Effector memory CD8-positive, alpha-beta T cell (primary cell): ENCODE measurements around the gene GNAI1.

Experiments used
- ATAC-seq: fragments of 150-1000 bp; cut with Tn5 transposase; replicated peaks from 2 replicates; pipeline ENCODE4 v1.10.0; 2021; ENCODE audit warnings: mild to moderate bottlenecking, moderate library complexity
- DNase-seq, 3 experiments: peaks; one replicate each; pipeline ENCODE4 v3.0.0; 2021
- H3K27ac Mint-ChIP-seq, 2 donors: one replicate each; pipeline ENCODE4 v1.8.0; 2022; ENCODE audit warnings: mild to moderate bottlenecking in 2 of 2, mixed read lengths in 2 of 2, moderate library complexity in 2 of 2
- H3K27me3 Mint-ChIP-seq, 2 donors: one replicate each; pipeline ENCODE4 v1.8.0; 2022; ENCODE audit warnings: mixed read lengths in 2 of 2
- H3K36me3 Mint-ChIP-seq: one replicate; pipeline ENCODE4 v1.8.0; 2022; ENCODE audit warnings: mild to moderate bottlenecking, moderate library complexity, mixed read lengths; ENCODE audit not compliant: insufficient read depth
- H3K4me1 Mint-ChIP-seq, 2 donors: one replicate each; pipeline ENCODE4 v1.8.0; 2022; ENCODE audit warnings: low read depth in 2 of 2, mixed read lengths in 2 of 2
- H3K4me3 Mint-ChIP-seq, 2 donors: one replicate each; pipeline ENCODE4 v1.8.0; 2022; ENCODE audit warnings: mild to moderate bottlenecking in 2 of 2, mixed read lengths in 2 of 2, moderate library complexity in 2 of 2
- H3K9me3 Mint-ChIP-seq, 2 donors: one replicate each; pipeline ENCODE4 v1.8.0; 2022; ENCODE audit warnings: mixed read lengths in 2 of 2

The GNAI1 gene

GRCh38 chr7:80110376-80110775, 24.3 kb upstream of the GNAI1 start:
- no peak overlapping the region for H3K4me3 Mint-ChIP-seq
- DNase-seq = no peak
- no peaks in the 10 kb centered on the region for H3K4me1 Mint-ChIP-seq
- ATAC-seq = no peak
- H3K9me3 Mint-ChIP-seq = peaks cover 4% of the 10 kb centered on the region in 2 donors
- no peak overlapping the region for H3K27ac Mint-ChIP-seq
- no peaks in the 10 kb centered on the region for H3K27me3 Mint-ChIP-seq
- H3K36me3 Mint-ChIP-seq = no peaks in the 10 kb centered on the region

DNA sequence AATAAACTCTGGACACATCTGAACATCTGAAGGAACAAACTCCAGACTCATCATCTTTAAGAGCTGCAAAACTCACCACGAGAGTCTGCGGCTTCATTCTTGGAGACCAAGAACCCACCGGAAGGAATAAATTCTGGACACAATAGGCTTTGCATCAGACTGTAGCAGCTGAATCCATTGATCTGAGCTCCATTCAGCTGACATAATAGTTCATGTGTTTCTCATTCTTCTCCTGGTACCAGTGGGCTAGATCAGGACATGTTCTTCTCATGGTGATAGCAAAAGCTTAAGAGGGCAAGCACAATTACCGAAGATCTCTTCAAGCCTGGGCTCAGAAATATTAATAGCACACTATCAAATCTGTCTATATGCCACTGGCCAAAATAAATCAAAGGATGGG, 20.5 kb upstream of the GNAI1 start:
- Mint-ChIP-seq H3K9me3 (no peaks in the 10 kb centered on the region), H3K27ac (no peak overlapping the region), H3K27me3 (no peaks in the 10 kb centered on the region), H3K36me3 (no peaks in the 10 kb centered on the region), H3K4me3 (no peak overlapping the region), H3K4me1 (no peaks in the 10 kb centered on the region)
- ATAC-seq (no peak), DNase-seq (no peak)

DNA sequence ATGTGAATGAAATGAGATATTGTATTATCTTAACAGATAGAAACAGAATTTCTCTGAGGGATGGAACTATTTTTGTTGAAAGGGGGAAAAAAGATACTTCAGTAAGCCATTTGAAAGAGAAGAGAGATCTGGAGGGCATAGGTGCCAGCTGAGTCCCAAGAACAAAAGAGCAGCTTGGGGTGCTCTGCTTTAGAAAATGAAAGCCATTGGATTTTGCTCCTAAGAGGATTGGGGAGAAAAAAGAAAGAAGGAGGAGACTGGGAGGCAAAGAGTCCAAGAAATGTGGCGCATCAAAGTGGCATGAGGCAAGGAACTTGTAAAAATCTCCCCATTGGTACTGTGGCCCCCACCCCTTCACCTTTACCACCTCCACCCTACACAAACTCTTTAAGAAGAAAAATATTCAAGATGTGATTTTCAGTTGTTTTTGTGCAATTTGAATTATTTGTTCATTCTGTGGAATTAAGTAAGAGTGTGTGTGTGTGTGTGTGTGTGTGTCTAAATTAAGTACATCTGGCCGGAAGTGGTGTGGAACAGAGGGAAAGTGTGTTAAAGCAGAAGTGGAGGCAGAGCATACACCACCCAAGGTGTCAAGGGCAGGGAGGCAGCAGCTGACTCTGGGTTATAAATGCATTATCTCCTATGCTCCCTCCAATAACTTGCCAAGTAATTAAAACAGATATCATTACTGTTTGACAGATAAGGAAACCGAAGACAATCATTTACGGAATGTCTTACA, 9.9 kb upstream of the GNAI1 start:
- H3K4me1 Mint-ChIP-seq = no peaks in the 10 kb centered on the region
- DNase-seq = no peak
- no peak for ATAC-seq
- H3K36me3 Mint-ChIP-seq = no peaks in the 10 kb centered on the region
- H3K4me3 Mint-ChIP-seq = no peak overlapping the region
- H3K27ac Mint-ChIP-seq = no peak overlapping the region
- no peaks in the 10 kb centered on the region for H3K27me3 Mint-ChIP-seq
- H3K9me3 Mint-ChIP-seq = peaks cover 10 to 14% of the 10 kb centered on the region in 2 donors

- H3K36me3 Mint-ChIP-seq = no peaks in the 10 kb centered on the region
- H3K4me3 Mint-ChIP-seq = no peak overlapping the region
- ATAC-seq = no peak
- H3K27me3 Mint-ChIP-seq = no peaks in the 10 kb centered on the region
- no peaks in the 10 kb centered on the region for H3K4me1 Mint-ChIP-seq
- DNase-seq = no peak
- no peak overlapping the region for H3K27ac Mint-ChIP-seq
- H3K9me3 Mint-ChIP-seq = peaks cover 7 to 10% of the 10 kb centered on the region in 2 donors
Observed at GRCh38 chr7:80127412-80128160, 7.0 kb upstream of the GNAI1 start.

GRCh38 chr7:80128918-80129317, 5.7 kb upstream of the GNAI1 start:
- no peak overlapping the region for H3K4me3 Mint-ChIP-seq
- H3K36me3 Mint-ChIP-seq = no peaks in the 10 kb centered on the region
- DNase-seq (no peak), ATAC-seq (no peak)
- H3K4me1 Mint-ChIP-seq = no peaks in the 10 kb centered on the region
- H3K27me3 Mint-ChIP-seq = peaks cover 3 to 6% of the 10 kb centered on the region in 2 donors
- peaks cover 7 to 10% of the 10 kb centered on the region in 2 donors for H3K9me3 Mint-ChIP-seq
- no peak overlapping the region for H3K27ac Mint-ChIP-seq

- Mint-ChIP-seq H3K4me1 (no peaks in the 10 kb centered on the region), H3K9me3 (peaks cover 7 to 10% of the 10 kb centered on the region in 2 donors), H3K4me3 (no peak overlapping the region), H3K27ac (no peak overlapping the region), H3K27me3 (peaks cover 7 to 10% of the 10 kb centered on the region in 2 donors), H3K36me3 (no peaks in the 10 kb centered on the region)
- no peak for DNase-seq
- no peak for ATAC-seq
Observed at GRCh38 chr7:80129785-80130184, 4.8 kb upstream of the GNAI1 start.

- H3K9me3 Mint-ChIP-seq = peaks cover 7 to 8% of the 10 kb centered on the region in 2 donors
- H3K4me1 Mint-ChIP-seq = peaks cover 0 to 3% of the 10 kb centered on the region in 2 donors
- ATAC-seq = no peak
- DNase-seq = no peak
- no peak overlapping the region for H3K4me3 Mint-ChIP-seq
- H3K27me3 Mint-ChIP-seq = peaks cover 13 to 24% of the 10 kb centered on the region in 2 donors
- H3K27ac Mint-ChIP-seq = no peak overlapping the region
- H3K36me3 Mint-ChIP-seq = no peaks in the 10 kb centered on the region
Observed at GRCh38 chr7:80131675-80132435, 2.8 kb upstream of the GNAI1 start.

DNA sequence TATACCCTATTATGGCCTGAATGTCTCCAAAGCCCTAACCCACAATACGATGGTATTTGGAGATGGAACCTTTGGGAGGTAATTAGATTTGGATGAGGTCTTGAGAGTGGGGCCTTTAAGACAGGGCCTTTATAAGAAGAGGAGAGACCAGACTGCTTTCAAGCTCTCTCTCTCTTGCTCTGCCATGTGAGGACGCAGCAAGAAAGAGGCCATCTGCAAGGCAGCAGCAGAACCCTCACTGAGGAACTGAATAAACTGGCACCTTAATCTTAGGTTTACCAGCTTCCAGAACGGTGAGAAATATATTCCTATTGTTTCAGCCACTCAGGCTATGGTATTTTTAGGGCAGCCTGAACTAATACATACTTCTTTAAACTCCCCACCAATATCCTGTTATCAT, 2.0 kb upstream of the GNAI1 start:
- no peak overlapping the region for H3K27ac Mint-ChIP-seq
- no peaks in the 10 kb centered on the region for H3K36me3 Mint-ChIP-seq
- DNase-seq (no peak), ATAC-seq (no peak)
- H3K27me3 Mint-ChIP-seq = peaks cover 13 to 25% of the 10 kb centered on the region in 2 donors
- no peak overlapping the region for H3K4me3 Mint-ChIP-seq
- peaks cover 0 to 3% of the 10 kb centered on the region in 2 donors for H3K4me1 Mint-ChIP-seq
- H3K9me3 Mint-ChIP-seq = peaks cover 0 to 6% of the 10 kb centered on the region in 2 donors

DNA sequence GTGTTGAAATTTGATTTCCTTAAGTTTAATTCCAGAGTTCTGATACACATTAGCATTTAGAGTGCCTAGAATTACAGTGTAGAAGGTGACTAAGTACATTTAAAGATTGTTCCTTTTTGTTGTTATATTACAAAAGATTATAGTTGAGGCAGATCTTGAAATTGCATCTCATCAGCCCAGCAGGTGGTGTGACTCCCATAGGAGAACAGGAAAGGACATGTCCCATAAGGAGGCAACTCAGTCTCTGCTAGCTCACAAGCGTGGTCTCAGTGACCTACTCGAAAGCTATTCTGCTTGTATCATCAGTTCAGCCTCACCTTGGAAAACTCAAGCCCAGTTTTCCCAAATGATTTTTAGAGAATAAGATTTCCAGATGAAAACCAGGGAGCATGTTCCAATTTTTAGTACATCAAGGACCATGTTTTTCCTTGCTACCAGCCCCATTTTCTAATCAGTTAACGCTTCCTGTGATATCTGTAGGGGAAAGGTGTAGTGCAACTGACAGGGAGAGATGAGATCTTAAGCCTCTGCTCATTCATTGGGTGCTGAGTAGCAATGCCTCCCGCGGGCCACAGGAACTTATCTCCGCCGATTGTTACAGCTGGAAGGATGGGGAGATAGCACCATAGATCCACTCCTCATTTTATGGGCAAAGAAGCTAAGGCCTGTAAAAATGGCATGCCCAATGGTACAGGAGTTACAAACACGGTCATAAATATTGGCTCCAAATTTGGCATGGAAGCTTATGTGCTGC, 1.1 kb upstream of the GNAI1 start:
- Mint-ChIP-seq H3K27me3 (peaks cover 13 to 25% of the 10 kb centered on the region in 2 donors), H3K27ac (no peak overlapping the region), H3K4me1 (peaks cover 0 to 3% of the 10 kb centered on the region in 2 donors), H3K9me3 (peaks cover 0 to 2% of the 10 kb centered on the region in 2 donors), H3K4me3 (no peak overlapping the region), H3K36me3 (no peaks in the 10 kb centered on the region)
- no peak for ATAC-seq
- no peak for DNase-seq

DNA sequence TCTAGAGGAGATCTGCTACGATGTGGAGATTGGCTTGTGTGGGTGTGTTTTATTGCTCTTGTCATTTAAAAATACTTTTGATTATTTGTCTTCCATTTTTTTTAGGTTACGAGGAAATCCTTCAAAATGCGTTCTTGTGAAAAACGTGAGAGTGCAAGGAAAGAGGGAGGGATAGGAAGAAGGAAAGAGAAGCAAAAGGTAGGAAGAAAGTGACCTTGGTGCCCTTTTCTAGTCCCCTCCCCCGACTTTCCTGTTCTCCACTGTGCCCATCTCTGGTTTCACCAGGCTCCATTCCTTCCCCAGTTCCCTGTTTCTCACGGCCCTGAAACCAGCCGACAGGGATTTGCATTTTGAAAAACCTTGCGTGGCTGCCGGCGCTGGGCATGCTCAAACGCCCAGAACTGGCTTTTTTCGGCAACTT, 506 bp upstream of the GNAI1 start:
- H3K27me3 Mint-ChIP-seq = peaks cover 13 to 25% of the 10 kb centered on the region in 2 donors
- ATAC-seq = no peak
- H3K4me1 Mint-ChIP-seq = peaks cover 0 to 3% of the 10 kb centered on the region in 2 donors
- DNase-seq = no peak
- peaks cover 2 to 5% of the 10 kb centered on the region in 2 donors for H3K9me3 Mint-ChIP-seq
- H3K27ac Mint-ChIP-seq = no peak overlapping the region
- H3K36me3 Mint-ChIP-seq = no peaks in the 10 kb centered on the region
- H3K4me3 Mint-ChIP-seq = no peak overlapping the region

DNA sequence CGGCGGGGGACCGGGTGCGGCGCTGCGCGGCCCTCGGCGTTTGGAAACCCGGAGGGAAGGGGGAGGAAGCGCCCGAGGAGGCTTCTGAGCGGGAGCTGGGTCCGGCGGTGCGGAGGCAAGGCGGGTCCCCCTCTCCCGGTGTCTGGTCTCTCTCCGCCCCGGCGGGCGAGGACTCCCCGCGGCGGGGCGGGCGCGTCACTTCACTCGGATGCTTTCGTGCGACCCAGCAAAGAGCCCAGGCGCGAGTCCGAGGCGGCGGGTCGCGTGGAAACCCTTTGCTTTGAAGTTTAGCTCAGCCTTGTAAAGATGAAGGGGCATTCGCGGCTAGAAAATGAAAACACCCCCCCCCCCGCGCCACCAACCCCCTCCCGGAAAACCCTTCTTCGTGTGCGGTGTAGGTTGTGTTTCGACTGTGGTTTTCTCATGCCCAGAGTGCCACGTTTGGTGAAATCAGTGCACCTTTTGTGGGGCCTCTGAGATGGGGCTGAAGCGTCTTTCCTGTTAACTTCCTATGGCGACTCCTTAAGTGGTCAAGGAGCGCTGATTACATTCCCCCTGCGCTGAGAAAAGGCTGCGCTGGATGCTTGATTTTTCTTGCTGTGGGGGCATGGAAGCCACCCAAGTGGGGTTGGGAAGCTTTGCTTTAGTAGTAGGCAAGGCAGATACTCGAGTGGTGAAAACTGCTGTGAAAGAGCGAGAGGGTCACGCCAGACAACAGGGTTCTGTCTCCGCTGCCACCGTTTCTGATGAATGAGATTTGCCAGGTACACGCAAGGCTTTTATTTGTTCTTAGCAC, 876 bp downstream of the GNAI1 start:
- Mint-ChIP-seq H3K4me1 (peaks cover 0 to 3% of the 10 kb centered on the region in 2 donors), H3K36me3 (peaks cover 4% of the 10 kb centered on the region), H3K27ac (no peak overlapping the region), H3K4me3 (peak overlapping the region in 1 of 2 donors; percentile 21), H3K9me3 (peaks cover 2 to 9% of the 10 kb centered on the region in 2 donors), H3K27me3 (peaks cover 13 to 25% of the 10 kb centered on the region in 2 donors)
- DNase-seq = no peak
- no peak for ATAC-seq

DNA sequence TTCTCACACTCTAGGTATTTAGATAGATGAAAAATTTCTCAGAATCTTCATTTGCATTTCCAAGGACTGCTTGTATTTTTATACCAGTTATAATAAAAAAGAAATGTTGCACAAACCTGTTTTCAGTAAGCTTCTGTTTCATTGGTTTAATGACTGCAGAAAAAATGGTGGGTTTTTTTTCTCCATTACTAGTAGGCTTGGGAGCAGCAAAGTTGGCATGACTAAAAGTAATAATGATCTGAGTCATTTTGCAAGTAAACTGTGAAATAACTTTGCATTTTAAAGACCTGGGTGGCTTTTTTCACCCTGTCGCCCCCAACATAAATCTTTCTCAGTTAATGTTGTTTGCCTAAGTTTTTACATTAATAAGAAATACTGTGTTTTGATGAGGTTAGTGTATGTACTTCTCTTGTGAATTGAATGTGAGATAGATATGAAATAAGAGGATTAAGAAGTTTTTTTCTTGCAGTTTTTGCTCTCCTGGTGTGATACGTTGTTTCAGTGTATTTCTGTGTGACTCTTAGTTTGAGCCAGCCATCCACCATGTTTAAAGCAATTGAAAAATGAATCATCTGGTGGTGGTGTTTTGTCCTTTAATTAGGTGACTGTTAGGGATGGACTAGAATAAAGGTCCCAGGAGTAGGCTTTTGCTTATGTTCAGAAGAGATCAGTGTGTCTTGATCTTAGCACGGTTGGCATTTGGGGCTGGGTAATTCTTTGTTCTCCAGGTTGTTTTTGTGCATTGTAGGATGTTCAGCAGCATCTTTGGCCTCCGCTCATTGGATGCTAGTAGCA, 1.8 kb downstream of the GNAI1 start:
- Mint-ChIP-seq H3K4me1 (peaks cover 0 to 3% of the 10 kb centered on the region in 2 donors), H3K36me3 (peaks cover 4% of the 10 kb centered on the region), H3K4me3 (no peak overlapping the region), H3K27ac (no peak overlapping the region), H3K9me3 (peaks cover 5 to 9% of the 10 kb centered on the region in 2 donors), H3K27me3 (peaks cover 13 to 25% of the 10 kb centered on the region in 2 donors)
- DNase-seq (no peak), ATAC-seq (no peak)
